AG04449 (cell line): ENCODE data around the gene TRAP1.
"Not testable (repeated sequence)": the region's sequence is repeated elsewhere in the genome, so short reads cannot be mapped to it uniquely, and the experiment has no call there.

Experiments
- CTCF ChIA-PET: fragments of 350-600 bp; formaldehyde crosslinking; extraction: SDS; loops from one replicate; lab custom pipeline; 2021; ENCODE audit warnings: antibody characterized with exemption; lab: Yijun Ruan, JAX
- POLR2A ChIA-PET: fragments of 400-600, 350-600 bp; formaldehyde crosslinking; extraction: SDS; loops from one replicate; lab custom pipeline; 2020; ENCODE audit warnings: antibody characterized with exemption, inconsistent platforms; lab: Yijun Ruan, JAX
- DNase-seq: peaks from one replicate; pipeline ENCODE4 v3.0.0-alpha.2; 2010; ENCODE audit warnings: low read depth, low spot score
- H3K4me3 ChIP-seq: 2 replicates; pipeline ENCODE4 v1.5.1; 2011; ENCODE audit warnings: low read depth, mild to moderate bottlenecking, control low read depth, low read length
- CTCF ChIP-seq: IDR thresholded peaks from one replicate; pipeline ENCODE4 v1.5.1; 2011; ENCODE audit warnings: mild to moderate bottlenecking, moderate library complexity, low read length, control low read depth, inconsistent platforms; ENCODE audit not compliant: insufficient read depth; ENCODE audit errors: missing control alignments

The TRAP1 gene

GRCh38 chr16:3609895-3610697 lies 107.2 kb downstream of the TRAP1 start:
- DNase-seq = no peak
- ChIA-PET CTCF (no interaction called here), POLR2A (no interaction called here)
- TF ChIP-seq CTCF = no peak
- peak overlapping the region; percentile 88 for H3K4me3 ChIP-seq

- CTCF ChIA-PET, POLR2A ChIA-PET, H3K4me3 ChIP-seq: not testable (repeated sequence)
These were observed 108.3 kb downstream of the TRAP1 start for GRCh38 chr16:3608976-3609375.

GRCh38 chr16:3608069-3608468 lies 109.3 kb downstream of the TRAP1 start:
- CTCF ChIA-PET = no interaction called here
- no peak for DNase-seq
- no peak for TF ChIP-seq CTCF
- POLR2A ChIA-PET = no interaction called here
- no peak overlapping the region for H3K4me3 ChIP-seq

More at GRCh38 chr16:3608976-3609375, 108.3 kb downstream of the TRAP1 start:
- not testable (repeated sequence) for DNase-seq
